HG03045 (cell line): Measurements from ENCODE around the gene CCDC34.
"Not testable (repeated sequence)": the region's sequence is repeated elsewhere in the genome, so short reads cannot be mapped to it uniquely, and the experiment has no call there.

Source experiments
- ATAC-seq: cut with Tn5 transposase; IDR thresholded peaks from one replicate; pipeline ENCODE4 v1.9.1; 2021; ENCODE audit warnings: mild to moderate bottlenecking, moderate library complexity; ENCODE audit not compliant: unreplicated experiment

The CCDC34 gene

DNA sequence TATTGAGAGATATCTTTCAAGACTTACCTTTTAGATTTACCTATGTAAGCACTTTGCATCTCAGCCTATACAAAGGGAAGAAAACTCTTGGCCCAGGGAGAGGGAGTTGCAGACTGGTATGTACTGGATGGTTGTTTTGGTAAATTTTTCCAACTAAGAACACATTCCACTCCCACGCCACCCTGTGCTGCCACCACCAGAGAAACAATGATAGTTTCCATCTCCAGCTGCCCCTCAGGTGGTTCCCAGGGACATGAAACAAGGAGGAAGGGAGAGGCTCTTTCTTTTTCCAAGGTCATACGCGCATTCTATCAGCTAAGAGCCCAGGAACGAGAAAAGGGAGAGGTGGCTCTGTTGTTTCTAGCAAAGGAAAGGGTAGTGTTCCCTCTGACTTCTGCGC is 34.4 kb downstream of the CCDC34 start:
- no peak for ATAC-seq

DNA sequence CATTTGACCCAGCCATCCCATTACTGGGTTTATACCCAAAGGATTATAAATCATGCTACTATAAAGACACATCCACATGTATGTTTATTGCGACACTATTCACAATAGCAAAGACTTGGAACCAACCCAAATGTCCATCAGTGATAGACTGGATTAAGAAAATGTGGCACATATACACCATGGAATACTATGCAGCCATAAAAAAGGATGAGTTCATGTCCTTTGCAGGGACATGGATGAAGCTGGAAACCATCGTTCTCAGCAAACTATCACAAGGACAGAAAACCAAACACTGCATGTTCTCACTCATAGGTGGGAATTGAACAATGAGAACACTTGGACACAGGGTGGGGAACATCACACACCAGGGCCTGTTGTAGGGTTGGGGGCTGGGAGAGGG is 36.0 kb downstream of the CCDC34 start:
- ATAC-seq, result not testable (repeated sequence)

DNA sequence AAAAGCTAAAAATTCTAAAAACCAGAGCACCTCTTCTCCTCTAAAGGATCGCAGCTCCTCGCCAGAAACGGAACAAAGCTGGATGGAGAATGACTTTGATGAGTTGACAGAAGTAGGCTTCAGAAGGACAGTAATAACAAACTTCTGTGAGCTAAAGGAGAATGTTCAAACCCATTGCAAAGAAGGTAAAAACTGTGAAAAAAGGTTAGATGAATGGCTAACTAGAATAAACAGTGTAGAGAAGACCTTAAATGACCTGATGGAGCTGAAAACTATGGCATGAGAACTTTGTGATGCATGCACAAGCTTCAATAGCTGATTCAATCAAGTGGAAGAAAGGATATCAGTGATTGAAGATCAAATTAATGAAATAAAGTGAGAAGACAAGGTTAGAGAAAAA is 40.8 kb downstream of the CCDC34 start:
- ATAC-seq, result not testable (repeated sequence)

DNA sequence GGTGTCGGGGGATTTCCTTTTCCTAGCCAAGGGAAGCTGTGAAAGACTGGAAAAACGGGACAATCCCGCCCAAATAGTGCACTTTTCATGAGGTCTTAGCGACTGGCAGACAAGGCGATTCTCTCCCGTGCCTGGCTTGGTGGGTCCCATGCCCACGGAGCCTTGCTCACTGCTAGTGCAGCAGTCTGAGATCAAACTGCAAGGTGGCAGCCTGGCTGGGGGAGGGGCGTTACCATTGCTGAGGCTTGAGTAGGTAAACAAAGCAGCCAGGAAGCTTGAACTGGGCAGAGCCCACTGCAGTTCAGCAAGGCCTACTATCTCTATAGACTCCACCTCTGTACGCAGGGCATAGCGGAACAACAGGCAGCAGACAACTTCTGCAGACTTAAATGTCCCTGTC is 41.7 kb downstream of the CCDC34 start:
- ATAC-seq, result not testable (repeated sequence)

DNA sequence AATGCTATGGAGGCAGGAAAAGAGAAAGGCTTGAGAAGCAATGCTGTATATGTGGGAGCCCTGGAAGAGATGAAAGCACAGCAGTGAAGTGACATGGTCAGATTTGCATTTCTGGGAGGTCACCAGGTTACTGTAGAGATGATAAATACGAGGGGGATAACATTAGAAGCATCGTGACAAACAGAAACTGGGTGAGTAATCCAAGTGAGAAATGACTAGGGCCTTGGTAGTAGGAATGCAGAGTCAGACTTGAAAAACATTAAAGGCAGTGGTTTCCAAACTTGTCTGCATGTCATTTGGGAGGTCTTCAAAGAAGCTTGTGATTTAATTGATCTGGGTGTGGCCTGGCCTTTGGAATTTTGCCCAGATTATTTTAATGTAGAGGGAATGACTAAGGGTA is 43.9 kb downstream of the CCDC34 start:
- peak; percentile 97 for ATAC-seq

DNA sequence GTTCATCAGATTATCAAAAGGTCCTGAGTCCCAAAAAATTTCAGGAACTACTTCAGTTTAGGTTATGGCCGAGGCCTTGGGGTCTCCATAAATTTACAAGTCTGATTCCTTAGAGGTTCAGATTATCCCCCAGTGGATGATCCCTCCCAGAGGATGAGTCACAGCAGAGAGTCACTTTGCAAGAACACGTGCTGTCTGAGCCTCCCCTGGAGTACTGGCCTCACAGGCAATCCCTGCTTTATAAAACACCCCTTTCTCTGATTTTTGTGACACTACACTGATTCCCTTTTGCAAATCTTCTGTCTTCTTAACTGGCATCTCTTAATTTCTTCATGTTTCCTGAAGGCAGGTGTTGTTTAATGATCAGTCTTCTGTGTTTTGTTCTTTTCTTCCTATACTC is 45.3 kb downstream of the CCDC34 start:
- no peak for ATAC-seq

DNA sequence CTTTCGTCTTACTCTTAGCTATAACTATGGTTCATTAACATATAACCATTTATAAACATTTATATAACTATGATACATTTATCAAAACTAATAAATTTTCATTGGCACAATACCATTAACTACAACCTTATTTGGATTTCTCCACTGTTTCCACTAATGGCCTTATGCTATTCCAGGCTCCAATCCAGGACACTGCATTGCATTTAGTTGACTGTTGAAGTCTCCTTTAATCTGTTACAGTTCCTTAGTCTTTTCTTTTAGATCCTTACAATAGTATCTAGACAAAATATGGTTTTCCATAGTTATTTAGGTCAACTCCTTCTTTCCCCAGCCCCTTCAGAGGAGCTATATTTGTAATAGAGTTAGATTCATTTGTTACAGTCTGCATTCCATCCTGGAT is 47.2 kb downstream of the CCDC34 start:
- ATAC-seq, result no peak

DNA sequence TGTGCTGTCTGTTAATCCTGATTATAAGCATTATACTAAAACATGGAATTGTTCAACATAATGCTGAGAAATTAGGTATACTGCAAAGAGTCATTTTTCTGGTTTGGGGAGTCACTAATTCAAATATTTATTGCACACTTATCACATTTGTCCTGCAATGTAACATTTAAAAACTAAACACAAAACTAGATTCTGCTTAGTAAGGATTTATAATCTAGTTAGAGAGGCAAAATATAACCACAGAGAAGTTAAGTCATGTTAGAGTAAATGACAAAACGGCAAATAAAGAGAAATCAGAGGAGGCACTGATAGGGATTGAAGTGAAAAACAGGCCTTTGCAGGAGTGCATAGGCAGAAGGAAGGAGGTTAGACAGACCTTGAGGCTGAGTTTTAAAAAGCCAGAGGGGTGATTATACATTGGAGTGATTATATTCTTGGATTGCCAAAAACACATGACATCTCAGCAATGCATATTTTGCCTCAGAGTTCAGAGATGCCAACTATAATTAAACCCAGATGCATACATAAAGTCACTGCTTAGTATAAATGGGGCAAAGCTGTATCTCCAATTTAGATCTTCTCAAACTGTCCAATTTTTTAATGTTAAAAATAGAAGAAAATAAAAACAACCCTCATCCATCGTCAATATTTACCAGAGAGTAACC is 49.7 kb downstream of the CCDC34 start:
- no peak for ATAC-seq

DNA sequence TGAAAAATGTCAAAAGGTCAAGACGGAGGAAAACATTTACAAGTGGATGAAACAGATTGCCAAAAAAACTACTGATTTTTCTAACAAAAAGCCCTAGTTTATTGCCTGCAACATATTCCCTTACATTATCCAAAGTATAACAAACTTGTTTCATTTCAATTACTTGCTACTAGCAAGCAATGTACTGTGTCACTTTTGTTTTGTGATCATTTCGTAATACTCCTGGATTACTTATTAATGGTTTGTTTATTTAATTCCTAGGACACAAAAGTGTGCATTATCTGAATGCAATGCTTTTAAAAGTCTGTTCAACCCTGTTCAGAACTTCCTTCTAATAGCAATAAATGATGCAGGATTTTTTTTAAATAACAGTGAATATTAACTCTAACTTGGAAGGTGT is 50.9 kb downstream of the CCDC34 start:
- no peak for ATAC-seq

DNA sequence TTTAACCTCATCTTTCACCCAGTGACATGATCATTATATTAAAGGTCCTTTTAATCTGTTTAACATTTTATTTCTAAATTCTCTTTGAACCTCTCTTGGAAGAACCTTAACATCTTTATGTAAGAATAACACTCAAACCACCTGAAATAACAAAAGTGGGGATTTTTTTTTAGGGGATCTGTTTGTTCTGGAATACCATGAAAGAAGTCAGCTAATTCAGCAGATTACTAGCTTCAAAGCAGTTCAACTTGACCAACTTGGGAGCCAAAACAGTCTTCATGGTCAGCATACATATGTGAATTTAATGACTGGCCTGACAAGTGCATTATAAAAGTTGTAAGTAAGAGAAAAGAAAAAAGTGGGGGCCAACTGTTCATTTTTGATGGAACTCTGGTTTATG is 52.3 kb downstream of the CCDC34 start:
- no peak for ATAC-seq

DNA sequence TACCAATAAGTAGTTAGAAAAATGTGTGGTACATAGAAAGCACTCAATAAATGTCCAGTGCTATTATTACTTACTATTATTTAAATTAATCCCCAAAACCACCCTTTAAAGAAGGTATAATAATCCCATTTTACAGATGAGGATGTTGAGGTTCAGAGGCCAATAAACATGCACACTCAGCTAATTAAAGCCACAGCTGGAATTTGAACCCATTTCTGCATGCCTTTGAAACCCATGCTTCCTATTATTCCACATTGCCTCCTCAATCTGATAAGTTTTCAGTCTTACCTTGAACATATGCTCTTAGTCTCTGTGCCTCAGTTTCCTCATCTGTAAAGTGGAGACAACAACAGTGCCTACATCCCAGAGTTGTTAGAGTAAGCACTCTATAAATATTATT is 52.8 kb downstream of the CCDC34 start:
- no peak for ATAC-seq

DNA sequence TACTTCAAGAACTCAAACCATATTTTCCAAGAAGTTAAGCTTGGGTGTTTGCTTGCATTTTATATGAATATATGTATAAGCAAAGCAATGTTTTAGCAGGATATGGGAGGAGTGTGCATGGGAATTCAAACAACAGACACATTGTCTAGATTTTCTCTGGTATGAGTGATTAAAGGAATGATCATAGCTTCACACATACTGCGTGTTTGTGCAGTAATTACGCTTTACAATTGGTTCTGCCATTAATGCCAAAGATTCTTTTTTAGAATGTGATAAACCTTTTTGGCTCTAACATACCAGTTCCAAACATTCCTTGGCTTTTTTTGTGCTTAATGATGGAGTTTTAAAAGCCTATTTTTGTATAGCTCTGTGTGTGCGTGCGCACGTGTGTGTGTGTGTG is 54.0 kb downstream of the CCDC34 start:
- ATAC-seq, result no peak

DNA sequence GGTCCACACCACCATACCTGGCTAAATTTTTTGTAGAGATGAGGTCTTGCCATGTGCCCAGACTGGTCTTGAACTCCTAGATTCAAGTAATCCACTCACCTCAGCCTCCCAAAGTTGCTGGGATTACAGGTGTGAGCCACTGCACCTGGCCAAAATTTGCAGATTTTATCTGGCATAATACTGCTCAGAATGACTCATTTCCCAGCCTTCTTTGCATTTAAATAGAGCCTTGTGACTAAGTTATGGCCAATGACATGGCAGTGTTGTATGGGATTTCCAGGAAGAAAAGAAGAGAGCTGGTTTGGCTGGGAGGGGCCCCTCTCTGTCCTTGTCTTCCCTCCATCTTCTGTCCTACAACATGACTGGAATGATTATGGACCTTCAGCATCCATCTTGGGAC is 55.8 kb downstream of the CCDC34 start:
- no peak for ATAC-seq

DNA sequence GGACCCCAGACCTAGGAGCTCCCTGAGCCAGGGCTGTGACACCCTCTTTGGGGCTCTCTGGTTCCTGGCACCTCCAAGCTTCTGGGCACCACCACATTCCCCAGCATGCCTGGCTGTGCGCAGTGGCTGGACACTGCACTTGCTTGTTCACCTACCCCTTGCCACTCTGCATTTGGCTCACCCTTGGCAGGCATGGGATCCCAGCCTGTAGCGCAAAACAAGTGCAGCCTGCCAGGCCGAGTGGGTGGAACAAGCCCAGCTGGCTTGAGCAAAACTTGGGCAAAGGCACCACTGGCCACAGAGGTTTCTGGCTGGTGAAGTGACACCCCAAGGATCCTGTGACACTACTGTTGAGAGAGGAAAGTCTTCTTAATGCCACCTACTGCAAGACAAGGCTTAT is 57.3 kb downstream of the CCDC34 start:
- no peak for ATAC-seq

DNA sequence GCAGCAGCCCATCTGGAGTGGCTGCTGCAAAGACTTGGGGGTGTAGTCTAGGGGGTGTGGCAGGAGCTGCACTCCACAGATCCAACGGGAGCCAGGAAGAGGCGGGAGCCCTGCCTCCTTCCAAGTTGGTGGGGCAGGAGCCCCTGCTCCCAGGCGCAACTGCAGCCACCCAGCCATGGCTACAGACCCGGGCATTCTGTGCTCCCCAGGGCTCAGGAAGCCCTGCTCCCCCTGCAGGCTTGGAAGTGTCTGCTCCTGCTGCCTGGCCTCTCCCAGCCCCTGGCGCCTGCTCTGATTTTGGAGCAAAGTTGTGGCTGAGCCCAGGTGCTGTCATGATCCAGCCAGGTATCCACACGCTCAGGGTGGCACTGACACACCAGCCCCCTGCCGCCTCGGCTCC is 58.5 kb downstream of the CCDC34 start:
- no peak for ATAC-seq

DNA sequence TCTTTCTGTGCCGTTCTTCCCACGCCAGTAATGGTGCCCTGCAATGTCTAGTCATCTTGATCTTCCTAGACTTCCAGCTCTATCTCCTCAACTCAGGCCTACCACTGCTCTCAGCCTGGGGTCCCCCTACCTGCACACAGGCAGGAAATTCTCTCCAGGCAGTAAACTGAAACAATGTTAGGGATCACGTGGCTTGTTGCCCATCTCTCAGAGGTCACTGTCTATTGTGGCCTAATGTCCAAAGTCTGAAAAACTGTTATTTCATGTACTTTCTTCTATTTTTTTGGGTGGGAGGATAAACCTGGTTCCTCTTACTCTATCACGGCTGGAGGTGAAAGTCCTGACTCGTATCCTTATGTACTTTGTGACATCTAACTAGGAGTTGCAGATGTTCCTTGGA is 59.1 kb downstream of the CCDC34 start:
- no peak for ATAC-seq

DNA sequence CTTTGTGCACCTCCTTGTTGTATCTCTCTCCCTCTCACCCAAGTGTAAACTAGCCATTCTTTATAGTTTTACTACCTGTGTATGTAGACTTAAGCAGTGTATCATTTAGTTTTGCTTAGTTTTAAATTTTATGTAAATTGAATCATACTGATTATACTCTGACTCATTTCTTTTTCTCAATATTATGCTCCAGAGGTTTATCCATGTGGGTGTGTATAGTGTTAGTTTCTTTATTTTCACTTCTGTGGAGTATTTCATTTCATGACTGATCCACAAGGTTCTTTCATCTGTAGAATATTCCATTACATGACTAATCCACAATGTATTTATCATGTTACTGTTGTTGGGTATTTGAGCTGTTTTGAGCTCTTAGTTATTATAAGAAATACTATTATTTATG is 62.0 kb downstream of the CCDC34 start:
- ATAC-seq, result no peak

DNA sequence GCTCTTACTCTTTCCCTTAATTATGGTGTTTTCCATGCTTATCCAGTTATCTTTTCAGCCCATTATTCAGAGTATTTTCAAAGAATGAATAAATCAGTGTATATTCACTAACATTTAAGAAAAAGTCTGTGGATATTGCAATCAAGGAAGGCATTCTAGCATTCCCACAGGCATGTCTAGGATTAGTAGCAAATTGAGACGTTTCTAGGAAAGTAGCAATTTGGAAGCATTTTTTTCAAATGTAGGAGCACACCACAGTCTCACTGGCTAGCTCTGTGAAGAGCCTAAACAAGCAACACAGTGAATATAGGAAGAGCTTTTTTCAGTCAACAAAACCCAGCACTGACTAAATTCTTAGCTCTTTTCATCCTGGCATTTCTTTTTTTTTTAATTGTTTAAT is 65.4 kb downstream of the CCDC34 start:
- no peak for ATAC-seq

DNA sequence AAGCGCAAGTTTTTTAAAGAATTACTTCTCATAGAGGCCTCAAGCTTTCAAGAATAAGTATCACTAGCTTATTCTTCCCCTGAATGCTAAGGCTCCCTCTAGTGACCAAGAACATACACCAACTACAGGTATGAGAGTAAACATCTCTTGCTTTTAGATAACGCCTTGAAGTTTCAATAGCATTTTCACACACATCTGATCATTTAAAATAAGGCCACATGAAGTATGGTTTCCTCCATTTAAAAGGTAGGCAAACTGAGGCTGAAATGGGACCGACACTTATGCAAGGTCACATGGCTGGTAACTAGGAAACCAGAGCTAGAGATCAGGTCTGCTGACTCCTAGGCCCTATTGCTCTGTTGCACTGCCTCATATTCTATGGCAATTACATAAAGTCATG is 66.5 kb downstream of the CCDC34 start:
- peak; percentile 55 for ATAC-seq

DNA sequence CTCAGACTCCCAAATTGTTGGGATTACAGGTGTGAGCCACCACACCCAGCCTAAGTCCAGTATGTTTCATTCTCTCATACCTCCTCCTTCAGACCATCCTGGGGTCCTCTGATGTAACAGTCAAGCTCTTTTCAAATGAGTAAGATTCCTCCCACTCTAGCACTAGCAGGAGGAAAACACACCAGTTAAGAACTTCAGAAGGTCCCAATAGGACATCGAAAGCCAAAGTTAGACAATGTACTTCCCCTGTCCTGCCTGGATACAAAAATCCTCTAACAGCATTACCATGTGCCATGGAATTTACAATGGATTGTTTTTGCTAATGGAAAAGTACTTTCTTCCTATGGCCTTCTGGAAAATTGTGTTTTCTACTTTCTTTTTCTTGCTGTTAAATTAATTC is 67.1 kb downstream of the CCDC34 start:
- ATAC-seq, result no peak

DNA sequence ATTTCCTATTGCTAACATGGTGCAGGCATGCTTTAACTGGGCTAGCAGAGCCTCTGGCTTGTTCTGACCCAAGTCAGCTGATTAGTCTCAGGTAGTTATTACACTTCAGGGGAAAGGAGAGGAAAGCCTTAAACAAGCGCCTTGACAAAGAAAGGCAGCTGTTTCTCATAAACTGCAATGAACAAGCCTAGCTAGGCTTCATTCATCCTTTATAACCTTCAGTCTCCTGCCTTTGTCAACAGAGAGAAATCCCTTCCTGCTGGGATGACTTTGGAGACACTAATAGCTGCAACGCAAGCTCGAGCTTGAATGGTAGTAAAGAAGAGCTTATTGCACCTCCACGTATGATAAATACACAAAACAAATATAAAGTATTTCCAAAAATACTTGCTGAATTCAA is 68.4 kb downstream of the CCDC34 start:
- no peak for ATAC-seq

DNA sequence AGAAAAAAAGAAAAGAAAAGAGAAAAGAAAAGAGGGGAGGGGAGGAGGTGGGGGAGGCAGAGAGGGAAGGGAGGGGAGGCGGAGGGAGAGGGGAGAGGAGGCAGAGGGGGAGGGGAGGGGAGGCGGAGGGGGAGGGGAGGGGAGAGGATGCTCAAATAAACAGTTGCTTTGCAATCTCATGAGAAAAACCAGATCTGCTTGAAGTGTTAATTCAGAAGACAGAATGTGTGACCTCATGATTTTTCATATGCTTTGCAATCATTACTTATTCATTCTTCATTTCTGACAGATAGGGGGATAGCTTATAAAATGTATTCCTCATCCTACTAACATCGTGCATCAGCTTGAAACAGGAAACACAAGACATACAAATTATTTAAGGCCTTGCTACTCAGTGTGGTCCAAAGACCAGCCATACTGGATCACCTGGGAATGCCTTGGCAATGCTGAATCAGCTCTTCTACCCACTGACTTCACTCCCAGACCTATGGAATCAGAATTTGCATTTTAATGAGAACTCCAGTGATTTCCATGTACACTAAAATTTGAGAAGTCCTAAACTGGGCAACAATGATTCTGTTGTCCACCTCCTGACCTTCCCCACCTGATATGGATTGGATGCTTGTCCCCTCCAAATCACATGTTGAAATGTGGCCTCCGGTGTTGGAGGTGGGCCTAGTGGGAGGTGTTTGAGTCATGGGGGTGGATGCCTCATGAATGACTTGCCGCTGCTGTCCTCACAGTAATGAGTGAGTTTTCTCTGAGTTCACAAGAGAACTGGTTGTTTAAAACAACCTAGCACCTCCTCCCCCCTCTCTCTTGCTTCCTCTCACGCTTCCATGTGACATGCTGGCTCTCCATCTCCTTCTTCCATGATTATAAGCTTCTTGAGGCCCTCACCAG is 69.2 kb downstream of the CCDC34 start:
- no peak for ATAC-seq

DNA sequence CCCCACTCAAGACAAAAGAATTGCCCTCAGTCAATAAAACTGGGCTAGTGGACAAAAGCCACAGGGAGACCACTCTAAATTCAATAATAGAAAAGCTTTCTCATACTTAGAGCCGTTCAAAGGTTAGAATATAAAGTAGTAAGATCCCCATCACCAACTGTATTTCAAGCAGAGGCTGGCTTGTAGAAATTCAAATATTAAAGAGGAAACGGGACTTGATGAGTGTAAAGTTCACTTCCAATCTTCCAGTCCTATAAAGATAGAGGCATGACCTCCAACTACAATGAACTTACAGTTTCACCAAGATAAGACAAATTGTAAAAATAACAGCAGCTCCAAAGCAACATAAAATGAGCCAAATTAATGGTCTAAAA is 70.4 kb downstream of the CCDC34 start:
- ATAC-seq, result no peak
